ENCODE results near the gene TNRC18. TPM values are rescaled to one million over a fixed set of nuclear protein-coding genes. Genes with fewer than 3 reads are reported as not detected.

Gene TNRC18
- total and polyA plus RNA-seq, 9 of the 15 experiments (the other 6 are each of a cell fraction or from before 2014, with no cell fraction given): 0.03 to 43.2 (median 18.0) TPM

- H3K9ac ChIP-seq (ENCODE audit: insufficient read depth in 1 of 2, low read depth in 2 of 2, low read length in 2 of 2): peak overlapping the region in 1 of 2 experiments; percentile 66; a peak in 1 of 4 replicates
- peaks cover 46% of the 10 kb centered on the region for H3K79me2 ChIP-seq (ENCODE audit: control insufficient read depth, insufficient read depth, low read length)
- WGBS (ENCODE audit: insufficient coverage, low coverage, missing lambda C conversion rate): 70% methylated on average over 5 of the region's 5 CpGs
- TF ChIP-seq ARID4B (CRISPR knock-in tag; IDR thresholded peaks at IDR 0.05) (0 out of 2 replicates have a peak, but pooled peaks have one; percentile 9), HNRNPLL (IDR thresholded peaks at IDR 0.05; ENCODE audit: low read depth, low read length, poor library complexity, severe bottlenecking) (no peak), NR2C1 (IDR thresholded peaks at IDR 0.05) (0 out of 2 replicates have a peak, but pooled peaks have one; percentile 24), NR2C1 (tag; IDR thresholded peaks at IDR 0.05) (no peak), CHD4 (IDR thresholded peaks at IDR 0.05; ENCODE audit: insufficient read depth, insufficient replicate concordance, low read depth, low read length, poor library complexity, severe bottlenecking) (peak; percentile 3)
- no peak overlapping the region for H3K27ac ChIP-seq (ENCODE audit: extremely low read depth, low read depth, low read length)
- no peak overlapping the region for H2AFZ ChIP-seq (ENCODE audit: low read depth, low read length)
- FAIRE-seq (no peak), ATAC-seq (no peak), DNase-seq (ENCODE audit: extremely low read depth in 1 of 4, low spot score in 3 of 4) (no peak)
- H3K9me3 ChIP-seq (replicated peaks; ENCODE audit: control insufficient read depth, insufficient read depth, low read depth, low read length): no peaks in the 10 kb centered on the region
- in situ Hi-C loops (cut with MboI) (no loop called here), intact Hi-C loops (cut with micrococcal nuclease) (no loop called here)
- H3K4me2 ChIP-seq (ENCODE audit: insufficient read depth, low read length): no peak overlapping the region
- no peak overlapping the region for H3K4me3 ChIP-seq
- no TSS peak for BruUV-seq (replicated peaks)
- no peaks in the 10 kb centered on the region for H3K9me1 ChIP-seq (ENCODE audit: control insufficient read depth, insufficient read depth, low read length)
- CTCF ChIA-PET (ENCODE audit: low intra/inter-chr PET ratio): no interaction called here
- H3K27me3 ChIP-seq (ENCODE audit: control insufficient read depth in 2 of 2, insufficient read depth in 2 of 2, low read length in 2 of 2): no peaks in the 10 kb centered on the region
- no peaks in the 10 kb centered on the region for H3K36me3 ChIP-seq (ENCODE audit: control insufficient read depth, insufficient read depth, low read length)
- no peaks in the 10 kb centered on the region for H4K20me1 ChIP-seq (replicated peaks; ENCODE audit: control insufficient read depth, insufficient read depth, low read length)
- peaks cover 39 to 58% of the 10 kb centered on the region in 2 experiments for H3K4me1 ChIP-seq (replicated peaks in 1 of 2; ENCODE audit: control insufficient read depth in 2 of 2, insufficient read depth in 2 of 2, low read length in 2 of 2)
- POLR2A ChIA-PET: interaction anchor here (0.5 to 1.0 kb wide), 6 partner anchors 22 to 195 kb away, joined by 3 to 4 read pairs (median 3); no protein-coding TSS in a partner anchor
Observed at GRCh38 chr7:5430612-5430947, 6.9 kb upstream of the TNRC18 start.
